Effector CD8-positive, alpha-beta T cell (primary cell): Measurements from ENCODE around the gene RPLP2.

Experiments used
- DNase-seq: peaks from one replicate; lab custom pipeline; 2025; lab: John Stamatoyannopoulos, UW
- total RNA-seq, 4 experiments: gene quantifications; one replicate each; lab custom pipeline; 2026; lab: John Stamatoyannopoulos, UW

Gene RPLP2
- total RNA-seq, result 869 to 1,168 (median 890) reads per million in 4 experiments

GRCh38 chr11:809287-810039 is at the start of gene RPLP2:
TSS of gene RPLP2 (plus strand) at chr11:809967. CDS start at chr11:810235, 268 bp downstream.
- peak; percentile 94 for DNase-seq

- DNase-seq, result no peak
These were observed 49.5 kb upstream of the RPLP2 start for GRCh38 chr11:760236-760635.

- no peak for DNase-seq
These were observed 48.1 kb upstream of the RPLP2 start for GRCh38 chr11:761526-762108.

- DNase-seq, result no peak
These were observed 47.2 kb upstream of the RPLP2 start for GRCh38 chr11:762421-763072.

- DNase-seq, result no peak
These were observed 46.7 kb upstream of the RPLP2 start for GRCh38 chr11:763073-763463.

- no peak for DNase-seq
These were observed 46.0 kb upstream of the RPLP2 start for GRCh38 chr11:763549-764321.

GRCh38 chr11:764322-765024 is 45.3 kb upstream of the RPLP2 start:
- no peak for DNase-seq

GRCh38 chr11:765025-765801 is 44.6 kb upstream of the RPLP2 start:
- peak; percentile 57 for DNase-seq

GRCh38 chr11:765802-766091 is 44.0 kb upstream of the RPLP2 start:
- DNase-seq, result no peak

- no peak for DNase-seq
These were observed 43.4 kb upstream of the RPLP2 start for GRCh38 chr11:766106-766935.

- DNase-seq, result no peak
These were observed 42.9 kb upstream of the RPLP2 start for GRCh38 chr11:766936-767210.

GRCh38 chr11:767238-767637 is 42.5 kb upstream of the RPLP2 start:
- DNase-seq, result no peak

- DNase-seq, result no peak
These were observed 39.7 kb upstream of the RPLP2 start for GRCh38 chr11:769887-770641.

GRCh38 chr11:770642-771616 is 38.8 kb upstream of the RPLP2 start:
- DNase-seq, result no peak

GRCh38 chr11:771617-772204 is 38.1 kb upstream of the RPLP2 start:
- no peak for DNase-seq

GRCh38 chr11:772429-773390 is 37.1 kb upstream of the RPLP2 start:
- no peak for DNase-seq

- no peak for DNase-seq
These were observed 36.3 kb upstream of the RPLP2 start for GRCh38 chr11:773425-773824.
